Heart left ventricle (tissue), 16 donors: ENCODE measurements around the gene ZCCHC7. TPM values are rescaled to one million over a fixed set of nuclear protein-coding genes. Genes with fewer than 3 reads are reported as not detected.

ENCODE experiments used
- ATAC-seq, 4 donors: fragments of 200-7000 bp; cut with Tn5 transposase; one replicate each; pipeline ENCODE4 v1.9.1; 2020 to 2022; ENCODE audit warnings: moderate library complexity in 4 of 4, mild to moderate bottlenecking in 3 of 4, moderate number of reproducible peaks in 1 of 4
- DNase-seq, 5 donors: peaks; one replicate each; pipeline ENCODE4 v3.0.0-alpha.2; 2020
- H3K27ac ChIP-seq, 12 donors: fragments of 200-600 bp; sonication (generic) in 4 of 12; one replicate each; pipeline versions ENCODE4 v1.5.0 to v1.8.0; 2016 to 2022; ENCODE audit warnings: mild to moderate bottlenecking in 2 of 12
- H3K27me3 ChIP-seq, 9 donors: fragments of 200-600 bp; sonication (generic) in 2 of 9; one replicate each; pipeline versions ENCODE4 v1.5.1 to v1.8.0; 2016 to 2022; ENCODE audit warnings: mild to moderate bottlenecking in 3 of 9
- H3K36me3 ChIP-seq, 9 donors: fragments of 200-600 bp; sonication (generic) in 2 of 9; one replicate each; pipeline versions ENCODE4 v1.5.0 to v1.8.0; 2018 to 2022; ENCODE audit warnings: mild to moderate bottlenecking in 2 of 9
- H3K4me1 ChIP-seq, 12 donors: fragments of 200-600 bp; sonication (generic) in 4 of 12; one replicate each; pipeline versions ENCODE4 v1.5.0 to v1.8.0; 2016 to 2022; ENCODE audit warnings: mild to moderate bottlenecking in 3 of 12
- H3K4me3 ChIP-seq, 12 donors: fragments of 200-600 bp; sonication (generic) in 4 of 12; one replicate each; pipeline versions ENCODE4 v1.5.0 to v1.8.0; 2017 to 2022; ENCODE audit warnings: mild to moderate bottlenecking in 9 of 12, moderate library complexity in 4 of 12
- H3K9me3 ChIP-seq, 12 donors: fragments of 200-600 bp; sonication (generic) in 4 of 12; one replicate each; pipeline versions ENCODE4 v1.5.0 to v1.8.0; 2016 to 2022; ENCODE audit warnings: mild to moderate bottlenecking in 1 of 12
- CTCF ChIP-seq, 12 donors: fragments of 200-600 bp; sonication (generic) in 4 of 12; IDR thresholded peaks; one replicate each; pipeline versions ENCODE4 v1.5.0 to v1.8.0; 2018 to 2022; ENCODE audit warnings: antibody characterized with exemption in 12 of 12, mild to moderate bottlenecking in 5 of 12
- POLR2A ChIP-seq, 2 donors: fragments of 450-650 bp; IDR thresholded peaks; one replicate each; pipeline ENCODE4 v1.6.1; 2017; ENCODE audit warnings: antibody characterized with exemption in 2 of 2, mild to moderate bottlenecking in 2 of 2, moderate library complexity in 2 of 2
- WGBS, 4 donors: extraction: QIAGEN DNeasy Blood & Tissue Kit in 2 of 4; methylation state at CpG; one replicate each; pipeline versions ENCODE4 v1.1.5 to v1.1.7; 2013 to 2018; 5-methylcytosine and 5-hydroxymethylcytosine counted together
- intact Hi-C, 10 donors: fragments of 100-400 bp; cut with DNase I; formaldehyde crosslinking; loops; one replicate each; pipeline versions ENCODE4 v1.11.1 to v1.14.2; 2022
- polyA plus RNA-seq, 2 donors: library from polyadenylated mRNA; stranded (reverse); fragments of 200-250 nt; gene quantifications; one replicate each; pipeline ENCODE4 v1.2.3, GENCODE V29; 2013
- total RNA-seq, 9 donors: library from RNA; depleted of rRNA in 2 of 9; stranded (reverse); fragments of >200 nt in 2 of 9; fragmentation: NEBNext Ultra II Directional in 3 of 9; extraction: Animal tissue kit (Norgen Biotek cat#: 25700) in 3 of 9; gene quantifications; one replicate each; pipeline versions ENCODE4 v1.1.0 to v1.2.4, GENCODE V29; 2016 to 2023
- donor health status: ischemic (EF 13 %, LVEDD 7.1; RV severe dilation, severe dysfunction).
- donor health status: healthy with polysubstance abuse.
- donor health status: DM: no; HTN: yes; CAD: no.
- donor health status: DM: no; HTN: no; CAD: no.
- donor health status: ischemic (EF 25% LVEDD 6.9; RV normal size, moderate dysfunction).
- donor health status: ischemic (EF 25% LVEDD 5.7; RV mildly dilated, moderate dysfunction).
- donor health status: healthy.
- donor health status: DM: yes; HTN: yes; CAD: no.
- donor health status: ischemic (EF 35%, LVEDD 5.7; RV mildly dilated, moderate dysfunction).
- donor health status: nonischemic (EF 11% LVEDD 7.7; RV severe dilation, severe dysfunction).
- donor health status: DM: yes; HTN: yes; CAD: no.
- donor health status: PGD.
- donor health status: ischemic (EF 29% LVEDD 5.4; RV normal size, mild dysfunction).
- donor health status: nonischemic (EF 23%, LVEDD 6.1; RV moderate dilation, normal function).

The ZCCHC7 gene
- total and polyA plus RNA-seq, 11 donors, result 3.5 to 14.8 (median 8.4) TPM

GRCh38 chr9:37121881-37122280 lies 1.5 kb downstream of the ZCCHC7 start:
- DNase-seq (no peak), ATAC-seq (no peak)
- H3K27ac ChIP-seq, result no peak overlapping the region
- H3K4me1 ChIP-seq, result peaks cover 3 to 28% (median 17%) of the 10 kb centered on the region in 12 donors
- TF ChIP-seq CTCF (IDR thresholded peaks at IDR 0.05), result no peak
- TF ChIP-seq POLR2A (IDR thresholded peaks at IDR 0.05), result no peak
- H3K27me3 ChIP-seq, result no peaks in the 10 kb centered on the region
- no peaks in the 10 kb centered on the region for H3K9me3 ChIP-seq
- H3K36me3 ChIP-seq, result peaks cover 0 to 6% (median 1%) of the 10 kb centered on the region in 9 donors
- WGBS, 4 donors, result 70 to 77% (median 77%) methylated on average over 4 of the region's 4 CpGs
- H3K4me3 ChIP-seq, result peak overlapping the region in 6 of 12 donors; percentile 80 to 96 (median 92)
- intact Hi-C loops, result loop anchor here in 3 of 10 donors (2.0 to 5.0 kb wide), 2 partner anchors 40 to 43 kb away; no protein-coding TSS in a partner anchor

GRCh38 chr9:37126214-37126788 lies 5.9 kb downstream of the ZCCHC7 start:
- peaks cover 0 to 33% (median 12%) of the 10 kb centered on the region in 9 donors for H3K36me3 ChIP-seq
- no peaks in the 10 kb centered on the region for H3K27me3 ChIP-seq
- no peaks in the 10 kb centered on the region for H3K9me3 ChIP-seq
- WGBS, 4 donors, result 82 to 88% (median 87%) methylated on average over 6 of the region's 6 CpGs
- no peak overlapping the region for H3K27ac ChIP-seq
- intact Hi-C loops, result no loop called here
- H3K4me1 ChIP-seq, result peaks cover 3 to 36% (median 12%) of the 10 kb centered on the region in 12 donors
- DNase-seq (no peak), ATAC-seq (no peak)
- TF ChIP-seq CTCF (IDR thresholded peaks at IDR 0.05) (no peak), POLR2A (IDR thresholded peaks at IDR 0.05) (no peak)
- H3K4me3 ChIP-seq, result no peak overlapping the region

- no peak for ATAC-seq
- Histone ChIP-seq H3K9me3 (no peaks in the 10 kb centered on the region), H3K4me1 (peaks cover 0 to 34% (median 5%) of the 10 kb centered on the region in 12 donors), H3K36me3 (peaks cover 0 to 37% (median 18%) of the 10 kb centered on the region in 9 donors), H3K27me3 (no peaks in the 10 kb centered on the region), H3K4me3 (no peak overlapping the region), H3K27ac (no peak overlapping the region)
- DNase-seq, result no peak
- intact Hi-C loops, result no loop called here
- TF ChIP-seq CTCF (IDR thresholded peaks at IDR 0.05), result no peak
- TF ChIP-seq POLR2A (IDR thresholded peaks at IDR 0.05), result no peak
- 94 to 95% (median 94%) methylated on average over 3 of the region's 3 CpGs for WGBS, 4 donors
These were observed 6.6 kb downstream of the ZCCHC7 start for GRCh38 chr9:37127018-37127417.

GRCh38 chr9:37128051-37128450 lies 7.7 kb downstream of the ZCCHC7 start:
- DNase-seq, result no peak
- Histone ChIP-seq H3K36me3 (peaks cover 0 to 46% (median 27%) of the 10 kb centered on the region in 9 donors), H3K27me3 (no peaks in the 10 kb centered on the region), H3K4me3 (no peak overlapping the region), H3K27ac (no peak overlapping the region), H3K4me1 (peaks cover 0 to 25% (median 0%) of the 10 kb centered on the region in 12 donors), H3K9me3 (no peaks in the 10 kb centered on the region)
- WGBS, 4 donors, result 95 to 98% (median 97%) methylated on average over 3 of the region's 3 CpGs
- intact Hi-C loops, result no loop called here
- no peak for ATAC-seq
- no peak for TF ChIP-seq POLR2A (IDR thresholded peaks at IDR 0.05)
- no peak for TF ChIP-seq CTCF (IDR thresholded peaks at IDR 0.05)
